GM20000 (cell line): ENCODE data around the gene ZDHHC19.
"Not testable (repeated sequence)": the region's sequence is repeated elsewhere in the genome, so short reads cannot be mapped to it uniquely, and the experiment has no call there.

Experiments used
- DNase-seq: peaks from one replicate; pipeline ENCODE4 v3.0.0; 2012; ENCODE audit warnings: low spot score
- TF ChIP-seq, protein P1 (sequence below): IDR thresholded peaks from 2 replicates; pipeline ENCODE4 v1.5.1; 2012; ENCODE audit warnings: mild to moderate bottlenecking, control low read depth; ENCODE audit errors: extremely low read depth, missing control alignments

Gene ZDHHC19

GRCh38 chr3:196168808-196169391 lies 42.3 kb downstream of the ZDHHC19 start:
- DNase-seq = no peak

DNA sequence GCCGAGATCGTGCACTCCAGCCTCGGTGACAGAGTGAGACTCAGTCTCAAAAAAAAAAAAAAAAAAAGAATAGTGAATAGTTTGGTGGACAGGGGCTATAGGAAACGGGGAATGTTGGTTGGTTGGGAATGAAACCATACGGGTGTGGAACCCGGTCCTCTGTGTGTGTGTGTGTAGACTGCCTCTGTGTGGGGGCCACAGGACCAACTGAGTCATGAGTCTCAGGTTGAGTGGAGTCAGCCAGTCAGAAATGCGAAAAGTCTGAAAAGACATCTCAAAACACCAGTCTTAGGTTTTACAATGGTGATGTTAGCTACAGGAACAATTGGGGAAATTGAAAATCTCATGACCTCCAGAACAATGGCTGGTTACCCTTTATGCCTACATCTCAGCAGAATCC lies 44.5 kb downstream of the ZDHHC19 start:
- TF ChIP-seq, protein P1, sequence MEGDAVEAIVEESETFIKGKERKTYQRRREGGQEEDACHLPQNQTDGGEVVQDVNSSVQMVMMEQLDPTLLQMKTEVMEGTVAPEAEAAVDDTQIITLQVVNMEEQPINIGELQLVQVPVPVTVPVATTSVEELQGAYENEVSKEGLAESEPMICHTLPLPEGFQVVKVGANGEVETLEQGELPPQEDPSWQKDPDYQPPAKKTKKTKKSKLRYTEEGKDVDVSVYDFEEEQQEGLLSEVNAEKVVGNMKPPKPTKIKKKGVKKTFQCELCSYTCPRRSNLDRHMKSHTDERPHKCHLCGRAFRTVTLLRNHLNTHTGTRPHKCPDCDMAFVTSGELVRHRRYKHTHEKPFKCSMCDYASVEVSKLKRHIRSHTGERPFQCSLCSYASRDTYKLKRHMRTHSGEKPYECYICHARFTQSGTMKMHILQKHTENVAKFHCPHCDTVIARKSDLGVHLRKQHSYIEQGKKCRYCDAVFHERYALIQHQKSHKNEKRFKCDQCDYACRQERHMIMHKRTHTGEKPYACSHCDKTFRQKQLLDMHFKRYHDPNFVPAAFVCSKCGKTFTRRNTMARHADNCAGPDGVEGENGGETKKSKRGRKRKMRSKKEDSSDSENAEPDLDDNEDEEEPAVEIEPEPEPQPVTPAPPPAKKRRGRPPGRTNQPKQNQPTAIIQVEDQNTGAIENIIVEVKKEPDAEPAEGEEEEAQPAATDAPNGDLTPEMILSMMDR = no peak
- no peak for DNase-seq

More at GRCh38 chr3:196168808-196169391, 42.3 kb downstream of the ZDHHC19 start:
- TF ChIP-seq, protein P1 = no peak

DNA sequence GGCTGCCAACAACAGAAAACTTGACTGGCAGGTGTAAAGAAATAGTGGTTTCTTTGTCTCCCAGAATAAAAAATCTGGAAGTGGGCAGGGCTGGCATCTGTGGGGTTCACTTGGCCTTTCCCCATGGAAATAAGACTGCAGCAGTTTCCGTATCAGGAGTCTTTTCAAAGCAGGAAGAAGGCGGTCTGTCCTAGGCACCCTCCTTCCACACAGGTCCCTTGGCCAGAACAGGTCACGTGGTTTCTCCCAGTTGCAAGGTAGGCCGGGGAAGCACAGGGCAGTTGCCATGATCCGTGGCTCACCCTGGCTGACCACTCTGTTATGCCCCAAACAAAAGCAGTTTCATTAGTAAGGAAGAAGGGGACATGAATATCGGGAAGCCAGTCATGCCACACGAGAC lies 45.4 kb downstream of the ZDHHC19 start:
- DNase-seq = no peak
- TF ChIP-seq, protein P1 = no peak

- DNase-seq = not testable (repeated sequence)
These were observed 46.1 kb downstream of the ZDHHC19 start for GRCh38 chr3:196165006-196165575.

DNA sequence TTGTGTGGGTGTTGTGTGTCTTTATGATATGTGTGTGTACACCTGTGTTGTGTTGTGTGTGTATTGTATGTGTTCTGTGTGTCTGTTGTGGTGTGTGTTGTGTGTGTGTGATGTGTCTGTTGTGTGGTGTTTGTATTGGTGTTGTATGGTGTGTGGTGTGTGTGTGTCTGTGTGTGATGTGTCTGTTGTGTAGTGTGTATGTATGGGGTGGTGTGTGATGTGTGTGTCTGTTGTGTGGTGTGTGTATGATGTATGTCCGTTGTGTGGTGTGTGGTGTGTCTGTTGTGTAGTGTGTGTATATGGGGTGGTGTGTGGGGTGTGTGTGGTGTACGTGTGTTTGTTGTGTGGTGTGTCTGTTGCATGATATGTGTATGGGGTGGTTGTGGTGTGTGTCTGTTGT lies 46.6 kb downstream of the ZDHHC19 start:
- DNase-seq = no peak
- TF ChIP-seq, protein P1 = no peak

- peak; percentile 4 for DNase-seq
- TF ChIP-seq, protein P1 = no peak
These were observed 47.3 kb downstream of the ZDHHC19 start for GRCh38 chr3:196163666-196164493.

- TF ChIP-seq, protein P1 = no peak
- no peak for DNase-seq
These were observed 48.0 kb downstream of the ZDHHC19 start for GRCh38 chr3:196163212-196163611.
